HepG2 (cell line): ENCODE data around the gene NRIP2. TPM values are rescaled to one million over a fixed set of nuclear protein-coding genes. Genes with fewer than 3 reads are reported as not detected.

Experiments
- ELF3 ChIP-seq: IDR thresholded peaks from 2 replicates; pipeline ENCODE4 v1.6.1; 2016; ENCODE audit warnings: missing genetic modification reagents, missing compliant biosample characterization
- ZBTB40 ChIP-seq, 2 experiments: fragments of 450-650 bp in 1 of 2; sonication (generic) in 1 of 2; formaldehyde crosslinking in 1 of 2; IDR thresholded peaks; 2 replicates each; pipeline versions ENCODE4 v1.6.1 to v1.8.0; 2016 to 2022; ENCODE audit warnings: antibody characterized with exemption in 1 of 2, mild to moderate bottlenecking in 1 of 2, missing genetic modification reagents in 1 of 2
- polyA plus RNA-seq, 8 experiments: library from polyadenylated mRNA; depleted of rRNA in 3 of 8; stranded (reverse) in 7 of 8; unstranded in 1 of 8; fragments of >200 nt; fragmentation: Illumina TruSeq in 4 of 8; extraction: Trizol in 4 of 8; gene quantifications; 2 replicates each; pipeline versions ENCODE4 v1.2.1 to v1.2.3, GENCODE V29; 2011 to 2016; ENCODE audit warnings: low read depth in 4 of 8, missing spikeins in 1 of 8, mixed read lengths in 1 of 8; ENCODE audit not compliant: insufficient read depth in 1 of 8
- total RNA-seq, 5 experiments: library from RNA; depleted of rRNA; stranded (reverse); fragments of >200 nt; fragmentation: Illumina TruSeq; extraction: Trizol; gene quantifications; 2 replicates each; pipeline ENCODE4 v1.2.3, GENCODE V29; 2016; ENCODE audit warnings: low read depth in 1 of 5

NRIP2 gene
- total and polyA plus RNA-seq, 2 of the 13 experiments (the other 11 are each of a cell fraction or from before 2014, with no cell fraction given) = not detected

GRCh38 chr12:2805143-2805520 lies 29.7 kb downstream of the NRIP2 start (continued):
- TF ChIP-seq ZBTB40 (IDR thresholded peaks at IDR 0.05) (no peak), ZBTB40 (CRISPR knock-in tag; IDR thresholded peaks at IDR 0.05) (no peak), ELF3 (no peak)
